Thoracic aorta (tissue), 2 donors: ENCODE measurements around the gene USP13. TPM values are rescaled to one million over a fixed set of nuclear protein-coding genes. Genes with fewer than 3 reads are reported as not detected.

Experiments
- ATAC-seq: fragments of 150-250 bp; one replicate; pipeline ENCODE4 v1.8.0; 2017; ENCODE audit warnings: low read depth; ENCODE audit not compliant: insufficient number of reproducible peaks, low FRiP score
- DNase-seq: peaks from one replicate; pipeline ENCODE4 v3.0.0-alpha.2; 2020; ENCODE audit warnings: low spot score
- H3K27ac ChIP-seq, 2 donors: fragments of 200-600 bp; sonication (generic); 1 replicate in 1 of 2; 2 replicates in 1 of 2; pipeline ENCODE4 v1.5.1; 2016; ENCODE audit warnings: mild to moderate bottlenecking in 2 of 2, moderate library complexity in 2 of 2
- H3K27me3 ChIP-seq: fragments of 200-600 bp; sonication (generic); replicated peaks from 2 replicates; pipeline ENCODE4 v1.6.0; 2016; ENCODE audit warnings: mild to moderate bottlenecking; ENCODE audit not compliant: insufficient read depth
- H3K36me3 ChIP-seq: fragments of 200-600 bp; sonication (generic); one replicate; pipeline ENCODE4 v1.5.1; 2016
- H3K4me1 ChIP-seq, 2 donors: fragments of 200-600 bp; sonication (generic); 1 replicate in 1 of 2; 2 replicates in 1 of 2; pipeline versions ENCODE4 v1.5.1 to v1.6.0; 2016; ENCODE audit warnings: low read depth in 2 of 2, mild to moderate bottlenecking in 1 of 2; ENCODE audit not compliant: control insufficient read depth in 1 of 2
- H3K4me3 ChIP-seq: fragments of 200-600 bp; sonication (generic); 2 replicates; pipeline ENCODE4 v1.5.1; 2016; ENCODE audit warnings: mild to moderate bottlenecking
- H3K9me3 ChIP-seq: fragments of 200-600 bp; sonication (generic); 2 replicates; pipeline ENCODE4 v1.5.1; 2016
- total RNA-seq, 2 donors: library from RNA; depleted of rRNA; stranded (reverse); fragments of >200 nt; gene quantifications; one replicate each; pipeline versions ENCODE4 v1.1.0 to v1.2.3, GENCODE V29; 2016
- TF ChIP-seq, protein P1 (sequence below): fragments of 200-600 bp; sonication (generic); IDR thresholded peaks from one replicate; pipeline ENCODE4 v1.5.1; 2019; ENCODE audit warnings: antibody characterized with exemption

The USP13 gene
- total RNA-seq, 2 donors from 2014 or later = 5.1 to 8.2 TPM

- TF ChIP-seq, protein P1, sequence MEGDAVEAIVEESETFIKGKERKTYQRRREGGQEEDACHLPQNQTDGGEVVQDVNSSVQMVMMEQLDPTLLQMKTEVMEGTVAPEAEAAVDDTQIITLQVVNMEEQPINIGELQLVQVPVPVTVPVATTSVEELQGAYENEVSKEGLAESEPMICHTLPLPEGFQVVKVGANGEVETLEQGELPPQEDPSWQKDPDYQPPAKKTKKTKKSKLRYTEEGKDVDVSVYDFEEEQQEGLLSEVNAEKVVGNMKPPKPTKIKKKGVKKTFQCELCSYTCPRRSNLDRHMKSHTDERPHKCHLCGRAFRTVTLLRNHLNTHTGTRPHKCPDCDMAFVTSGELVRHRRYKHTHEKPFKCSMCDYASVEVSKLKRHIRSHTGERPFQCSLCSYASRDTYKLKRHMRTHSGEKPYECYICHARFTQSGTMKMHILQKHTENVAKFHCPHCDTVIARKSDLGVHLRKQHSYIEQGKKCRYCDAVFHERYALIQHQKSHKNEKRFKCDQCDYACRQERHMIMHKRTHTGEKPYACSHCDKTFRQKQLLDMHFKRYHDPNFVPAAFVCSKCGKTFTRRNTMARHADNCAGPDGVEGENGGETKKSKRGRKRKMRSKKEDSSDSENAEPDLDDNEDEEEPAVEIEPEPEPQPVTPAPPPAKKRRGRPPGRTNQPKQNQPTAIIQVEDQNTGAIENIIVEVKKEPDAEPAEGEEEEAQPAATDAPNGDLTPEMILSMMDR = no peak
- Histone ChIP-seq H3K4me1 (no peaks in the 10 kb centered on the region), H3K36me3 (no peaks in the 10 kb centered on the region), H3K4me3 (no peak overlapping the region), H3K9me3 (no peaks in the 10 kb centered on the region), H3K27ac (no peak overlapping the region), H3K27me3 (no peaks in the 10 kb centered on the region)
- no peak for ATAC-seq
- no peak for DNase-seq
These were observed 153.3 kb downstream of the USP13 start for GRCh38 chr3:179806177-179806576.

DNA sequence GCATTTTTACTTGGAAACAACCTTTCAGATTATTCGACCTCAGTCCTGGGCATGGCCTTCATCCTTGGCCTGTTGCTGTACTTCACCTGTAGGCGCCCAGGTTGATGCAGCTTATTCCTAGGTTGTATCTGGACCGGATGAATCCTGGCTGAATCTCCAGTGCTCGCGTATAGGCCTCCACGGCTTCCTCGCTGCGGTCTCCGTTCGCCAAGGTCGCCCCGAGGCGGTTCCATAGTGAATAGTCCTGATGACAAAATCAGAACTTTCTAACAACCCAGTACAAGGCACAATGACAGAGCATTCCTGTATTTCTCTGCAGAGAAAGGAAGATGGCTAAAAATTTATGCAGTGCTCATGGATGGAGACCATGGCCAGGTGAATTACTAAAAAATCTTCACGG lies 154.7 kb downstream of the USP13 start:
- TF ChIP-seq, protein P1 = no peak
- ATAC-seq (no peak), DNase-seq (no peak)
- Histone ChIP-seq H3K27me3 (no peaks in the 10 kb centered on the region), H3K36me3 (no peaks in the 10 kb centered on the region), H3K4me3 (no peak overlapping the region), H3K4me1 (no peaks in the 10 kb centered on the region), H3K9me3 (no peaks in the 10 kb centered on the region), H3K27ac (no peak overlapping the region)

GRCh38 chr3:179809639-179810038 lies 156.8 kb downstream of the USP13 start:
- Histone ChIP-seq H3K9me3 (no peaks in the 10 kb centered on the region), H3K4me3 (no peak overlapping the region), H3K27ac (no peak overlapping the region), H3K4me1 (no peaks in the 10 kb centered on the region), H3K36me3 (no peaks in the 10 kb centered on the region), H3K27me3 (no peaks in the 10 kb centered on the region)
- ATAC-seq (no peak), DNase-seq (no peak)
- TF ChIP-seq, protein P1 = no peak

- Histone ChIP-seq H3K4me1 (no peaks in the 10 kb centered on the region), H3K4me3 (no peak overlapping the region), H3K27me3 (no peaks in the 10 kb centered on the region), H3K9me3 (no peaks in the 10 kb centered on the region), H3K36me3 (no peaks in the 10 kb centered on the region), H3K27ac (no peak overlapping the region)
- ATAC-seq = no peak
- TF ChIP-seq, protein P1 = no peak
- no peak for DNase-seq
These were observed 158.7 kb downstream of the USP13 start for GRCh38 chr3:179811321-179812095.

- no peaks in the 10 kb centered on the region for H3K36me3 ChIP-seq
These were observed 159.2 kb downstream of the USP13 start for GRCh38 chr3:179812096-179812382.

More at GRCh38 chr3:179812096-179812382, 159.2 kb downstream of the USP13 start:
- H3K9me3 ChIP-seq = no peaks in the 10 kb centered on the region
- H3K27me3 ChIP-seq = no peaks in the 10 kb centered on the region
- TF ChIP-seq, protein P1 = no peak
- H3K4me1 ChIP-seq = no peaks in the 10 kb centered on the region
- ATAC-seq = no peak
- no peak for DNase-seq
- no peak overlapping the region for H3K27ac ChIP-seq
- H3K4me3 ChIP-seq = no peak overlapping the region
